ENCODE results near the gene MAP4K4.

DNA sequence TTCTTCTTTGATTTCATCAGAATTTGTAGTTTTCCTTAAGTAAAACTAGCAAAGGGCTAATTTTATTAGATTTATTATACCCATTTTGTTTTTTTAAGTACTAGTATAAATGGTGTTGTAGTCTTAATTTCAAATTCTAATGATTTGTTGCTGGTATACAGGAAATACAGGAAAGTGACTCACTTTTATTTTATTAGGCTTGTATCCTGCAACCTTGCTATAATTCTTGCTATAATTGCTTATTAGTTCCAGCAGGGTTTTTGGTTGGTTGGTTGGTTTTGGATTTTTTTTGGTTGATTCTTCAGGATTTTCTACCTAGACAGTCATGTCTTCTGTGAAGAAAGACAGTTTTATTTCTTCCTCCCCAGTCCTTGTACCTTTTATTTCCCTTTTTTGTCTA is 183.6 kb downstream of the MAP4K4 start:
- no peak for TF ChIP-seq RAD21 (CRISPR knock-in tag; IDR thresholded peaks at IDR 0.05)
- no peak for TF ChIP-seq HNRNPLL (IDR thresholded peaks at IDR 0.05; ENCODE audit: low read depth, low read length, poor library complexity, severe bottlenecking)
- TF ChIP-seq POLR2AphosphoS5 (IDR thresholded peaks at IDR 0.05; ENCODE audit: low read depth, low read length) = no peak
- TF ChIP-seq ZBTB34 (CRISPR knock-in tag; IDR thresholded peaks at IDR 0.05) = no peak
- TF ChIP-seq CHD2 (IDR thresholded peaks at IDR 0.05; ENCODE audit: low read depth, low read length) = no peak
- TF ChIP-seq KDM1A (CRISPR knock-in tag; IDR thresholded peaks at IDR 0.05) = no peak
- TF ChIP-seq CEBPG (CRISPR knock-in tag; IDR thresholded peaks at IDR 0.05) = no peak
- TF ChIP-seq HNRNPUL1 (IDR thresholded peaks at IDR 0.05; ENCODE audit: low read depth, low read length) = no peak
- TF ChIP-seq ZNF136 (CRISPR knock-in tag; IDR thresholded peaks at IDR 0.05; ENCODE audit: low read depth) = no peak
- no peak for TF ChIP-seq ZNF766 (CRISPR knock-in tag; IDR thresholded peaks at IDR 0.05; ENCODE audit: borderline replicate concordance)
- no peak for TF ChIP-seq CTCF (CRISPR knock-in tag; IDR thresholded peaks at IDR 0.05)
- no peak for TF ChIP-seq TBP (CRISPR knock-in tag; IDR thresholded peaks at IDR 0.05)
